Astrocyte of the cerebellum (primary cell): ENCODE measurements around the gene RPS6KA5.

Source experiments
- DNase-seq: peaks from one replicate; pipeline ENCODE4 v3.0.0-alpha.2; 2011; ENCODE audit warnings: low read depth
- H3K4me3 ChIP-seq: 2 replicates; pipeline ENCODE4 v1.5.1; 2011; ENCODE audit warnings: mild to moderate bottlenecking, low read depth, low read length, moderate library complexity
- in situ Hi-C: cut with HindIII; loops from 2 replicates; pipeline ENCODE4 v1.10.0; 2017; ENCODE audit warnings: low sequenced_read_pairs
- TF ChIP-seq, protein P1 (sequence below): IDR thresholded peaks from 2 replicates; pipeline ENCODE4 v1.5.1; 2012; ENCODE audit warnings: low read length, low read depth, moderate library complexity, mild to moderate bottlenecking; ENCODE audit errors: missing control alignments

RPS6KA5 gene

DNA sequence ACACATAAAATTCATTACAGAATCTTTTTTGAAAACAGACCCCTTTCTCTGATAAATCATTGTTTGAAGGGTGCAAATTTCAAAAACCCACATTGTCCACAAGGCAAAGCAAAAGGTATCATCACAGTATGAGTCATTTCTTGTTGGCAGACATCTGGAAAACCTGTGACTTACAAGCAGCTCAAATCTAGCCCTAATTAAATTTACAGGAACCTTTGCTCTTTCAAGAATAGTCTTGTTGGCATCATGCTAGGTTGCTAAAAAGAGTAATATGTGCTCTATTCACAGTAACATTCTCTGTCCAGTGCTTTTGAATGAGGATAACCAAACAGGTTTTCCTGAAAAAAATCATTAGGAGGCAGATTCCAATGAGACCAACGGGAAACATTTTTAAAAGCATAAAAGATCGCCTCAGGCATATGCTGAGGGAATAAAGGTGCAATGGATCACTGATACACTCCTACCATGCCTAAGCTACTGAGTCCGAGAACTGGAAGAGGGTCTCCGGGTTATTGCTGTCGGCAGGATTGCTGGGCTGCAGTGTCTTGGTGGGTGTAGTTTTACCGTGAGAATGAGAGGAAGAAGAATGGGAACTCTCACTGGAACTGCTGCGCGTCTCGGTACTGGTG, 188.7 kb downstream of the RPS6KA5 start:
- in situ Hi-C loops: no loop called here
- no peak overlapping the region for H3K4me3 ChIP-seq
- peak; percentile 26 for DNase-seq
- TF ChIP-seq, protein P1, sequence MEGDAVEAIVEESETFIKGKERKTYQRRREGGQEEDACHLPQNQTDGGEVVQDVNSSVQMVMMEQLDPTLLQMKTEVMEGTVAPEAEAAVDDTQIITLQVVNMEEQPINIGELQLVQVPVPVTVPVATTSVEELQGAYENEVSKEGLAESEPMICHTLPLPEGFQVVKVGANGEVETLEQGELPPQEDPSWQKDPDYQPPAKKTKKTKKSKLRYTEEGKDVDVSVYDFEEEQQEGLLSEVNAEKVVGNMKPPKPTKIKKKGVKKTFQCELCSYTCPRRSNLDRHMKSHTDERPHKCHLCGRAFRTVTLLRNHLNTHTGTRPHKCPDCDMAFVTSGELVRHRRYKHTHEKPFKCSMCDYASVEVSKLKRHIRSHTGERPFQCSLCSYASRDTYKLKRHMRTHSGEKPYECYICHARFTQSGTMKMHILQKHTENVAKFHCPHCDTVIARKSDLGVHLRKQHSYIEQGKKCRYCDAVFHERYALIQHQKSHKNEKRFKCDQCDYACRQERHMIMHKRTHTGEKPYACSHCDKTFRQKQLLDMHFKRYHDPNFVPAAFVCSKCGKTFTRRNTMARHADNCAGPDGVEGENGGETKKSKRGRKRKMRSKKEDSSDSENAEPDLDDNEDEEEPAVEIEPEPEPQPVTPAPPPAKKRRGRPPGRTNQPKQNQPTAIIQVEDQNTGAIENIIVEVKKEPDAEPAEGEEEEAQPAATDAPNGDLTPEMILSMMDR: no peak

DNA sequence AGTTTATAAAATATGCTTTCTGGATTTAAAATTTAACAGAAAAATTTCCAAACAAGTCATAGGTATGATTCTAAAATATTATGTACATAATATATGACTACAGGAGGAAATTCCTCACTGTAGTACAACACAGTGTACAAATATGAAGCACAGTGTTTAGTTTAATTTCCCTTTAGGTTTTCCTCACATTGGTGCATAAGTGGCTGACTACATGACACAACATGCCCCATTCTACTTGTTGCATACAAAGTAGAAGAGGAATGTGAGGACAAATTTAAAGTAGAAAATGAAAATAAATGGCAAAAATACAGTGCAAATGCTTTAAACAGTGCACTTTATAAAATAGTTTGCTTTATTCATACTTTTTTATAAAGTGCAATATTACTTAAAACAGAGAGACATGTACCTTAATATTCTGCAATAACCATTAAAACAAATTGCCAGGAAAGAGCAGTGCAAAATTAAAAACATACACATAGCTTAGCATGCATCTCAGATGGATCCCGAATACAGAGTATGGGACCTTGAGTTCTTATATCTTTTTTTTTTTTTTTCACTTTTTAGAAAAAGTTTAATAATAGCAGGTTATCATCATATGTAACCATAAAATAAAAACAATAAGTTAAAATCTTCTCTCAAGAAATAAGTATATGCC, 189.4 kb downstream of the RPS6KA5 start:
- TF ChIP-seq, protein P1: no peak

DNA sequence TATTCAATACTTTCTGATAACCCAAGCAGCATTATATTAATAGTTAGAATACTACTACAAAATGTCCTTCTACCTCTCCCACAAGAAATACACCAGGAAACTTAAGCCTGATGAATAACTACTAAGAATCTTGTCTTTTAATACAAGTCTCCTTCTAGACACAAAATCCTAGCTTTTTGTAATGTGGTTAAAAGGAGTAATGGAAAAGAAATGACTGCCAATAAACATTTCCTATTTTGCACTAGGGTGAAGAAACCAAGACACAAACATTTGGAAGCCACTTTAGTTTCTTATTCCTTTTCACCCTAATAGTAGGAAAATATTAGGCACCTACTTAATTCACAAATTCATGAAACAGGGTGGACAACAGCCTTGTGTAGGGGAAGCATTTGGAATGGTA, 192.9 kb downstream of the RPS6KA5 start:
- in situ Hi-C loops: no loop called here
- no peak overlapping the region for H3K4me3 ChIP-seq
- DNase-seq: no peak
- TF ChIP-seq, protein P1: no peak

More for the DNA sequence above, 189.4 kb downstream of the RPS6KA5 start:
- DNase-seq: no peak
- in situ Hi-C loops: no loop called here
- no peak overlapping the region for H3K4me3 ChIP-seq

DNA sequence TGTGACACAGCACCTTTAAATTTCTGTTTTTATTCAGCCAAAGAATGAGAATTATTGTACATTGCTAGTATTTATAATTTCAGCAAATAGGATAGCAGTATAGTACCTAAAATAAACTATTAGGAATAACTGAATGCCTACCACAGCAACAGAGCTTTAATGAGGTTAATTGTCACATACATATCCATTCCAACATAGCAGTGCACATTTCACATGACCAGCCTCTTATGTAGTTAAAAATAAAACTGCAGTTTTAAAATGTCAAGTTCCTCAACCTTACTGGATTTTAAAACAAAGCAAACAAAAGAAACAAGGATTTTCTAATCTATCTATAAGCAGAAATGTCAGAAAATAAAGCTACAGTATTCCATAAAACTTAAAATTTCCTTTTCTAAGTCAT, 193.6 kb downstream of the RPS6KA5 start:
- H3K4me3 ChIP-seq: no peak overlapping the region
- no peak for DNase-seq
- TF ChIP-seq, protein P1: no peak
- in situ Hi-C loops: no loop called here

DNA sequence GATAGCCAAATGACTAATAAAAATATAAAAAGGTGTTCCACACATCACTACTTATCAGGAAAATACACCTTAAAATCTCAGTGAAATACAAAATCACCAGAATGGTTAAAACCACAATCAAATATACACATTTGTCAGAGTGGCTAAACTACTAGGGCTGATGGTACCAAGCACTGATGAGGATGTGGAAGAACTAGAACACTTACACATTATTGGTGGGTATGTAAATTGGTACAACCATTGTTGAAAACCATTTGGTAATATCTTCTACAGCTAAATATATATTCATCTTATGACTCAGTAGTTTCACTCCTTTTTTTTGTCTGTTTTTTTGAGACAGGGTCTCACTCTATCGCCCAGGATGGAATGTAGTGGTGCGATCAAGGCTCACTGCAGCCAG, 195.7 kb downstream of the RPS6KA5 start:
- no peak for DNase-seq
- in situ Hi-C loops: no loop called here
- H3K4me3 ChIP-seq: no peak overlapping the region
- TF ChIP-seq, protein P1: no peak

DNA sequence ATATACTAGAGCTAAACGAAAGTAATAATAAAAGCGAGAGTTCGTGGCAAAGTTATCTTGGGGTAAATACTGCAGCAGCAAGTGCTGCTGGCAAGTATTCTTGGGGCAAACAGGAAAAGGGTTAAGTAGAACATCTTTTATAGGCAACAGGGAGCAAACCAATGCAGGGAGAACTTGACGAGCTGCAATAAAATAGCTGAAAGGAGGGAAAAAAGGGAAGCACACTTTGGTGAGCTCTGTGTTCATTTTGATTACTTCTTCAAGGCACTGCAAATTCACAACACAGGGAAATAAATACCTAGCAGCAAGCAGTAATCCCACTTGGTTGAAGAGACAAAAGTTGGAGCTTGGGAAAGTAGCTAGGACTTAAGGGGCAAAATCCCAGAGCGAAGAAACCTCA, 201.9 kb downstream of the RPS6KA5 start:
- H3K4me3 ChIP-seq: no peak overlapping the region
- TF ChIP-seq, protein P1: no peak
- in situ Hi-C loops: no loop called here
- no peak for DNase-seq
